Glutamatergic neuron (in vitro differentiated cells): Measurements from ENCODE around the gene LAMA2. TPM values are rescaled to one million over a fixed set of nuclear protein-coding genes. Genes with fewer than 3 reads are reported as not detected.

Experiments
- DNase-seq: peaks from one replicate; pipeline ENCODE4 v3.0.0; 2022
- H3K27ac Mint-ChIP-seq: one replicate; pipeline ENCODE4 v1.8.0; 2020; ENCODE audit warnings: mild to moderate bottlenecking, mixed read lengths, inconsistent platforms; ENCODE audit not compliant: unreplicated experiment
- H3K27me3 Mint-ChIP-seq: one replicate; pipeline ENCODE4 v1.8.0; 2020; ENCODE audit warnings: mild to moderate bottlenecking, moderate library complexity, mixed read lengths, inconsistent platforms; ENCODE audit not compliant: unreplicated experiment
- H3K36me3 Mint-ChIP-seq: one replicate; pipeline ENCODE4 v1.8.0; 2020; ENCODE audit warnings: mild to moderate bottlenecking, mixed read lengths, inconsistent platforms; ENCODE audit not compliant: unreplicated experiment
- H3K4me1 Mint-ChIP-seq: one replicate; pipeline ENCODE4 v1.8.0; 2020; ENCODE audit warnings: mild to moderate bottlenecking, low read depth, mixed read lengths, inconsistent platforms; ENCODE audit not compliant: unreplicated experiment
- H3K4me3 Mint-ChIP-seq: one replicate; pipeline ENCODE4 v1.8.0; 2020; ENCODE audit warnings: mild to moderate bottlenecking, mixed read lengths, inconsistent platforms; ENCODE audit not compliant: unreplicated experiment
- H3K9me3 Mint-ChIP-seq: one replicate; pipeline ENCODE4 v1.8.0; 2020; ENCODE audit warnings: mild to moderate bottlenecking, moderate library complexity, mixed read lengths, inconsistent platforms; ENCODE audit not compliant: unreplicated experiment
- total RNA-seq: library from RNA; stranded (reverse); fragmentation: NEBNext Ultra II Directional; extraction: Animal tissue kit (Norgen Biotek cat#: 25700); gene quantifications from one replicate; pipeline ENCODE4 v1.2.1, GENCODE V29; 2021; ENCODE audit not compliant: unreplicated experiment
- TF ChIP-seq, protein P1 (sequence below): fragments of 200-600 bp; sonication (generic); IDR thresholded peaks from one replicate; pipeline ENCODE4 v1.5.0; 2021; ENCODE audit not compliant: partially characterized antibody, unreplicated experiment

The LAMA2 gene
- total RNA-seq, 1 donor from 2014 or later, result 2.4 TPM

DNA sequence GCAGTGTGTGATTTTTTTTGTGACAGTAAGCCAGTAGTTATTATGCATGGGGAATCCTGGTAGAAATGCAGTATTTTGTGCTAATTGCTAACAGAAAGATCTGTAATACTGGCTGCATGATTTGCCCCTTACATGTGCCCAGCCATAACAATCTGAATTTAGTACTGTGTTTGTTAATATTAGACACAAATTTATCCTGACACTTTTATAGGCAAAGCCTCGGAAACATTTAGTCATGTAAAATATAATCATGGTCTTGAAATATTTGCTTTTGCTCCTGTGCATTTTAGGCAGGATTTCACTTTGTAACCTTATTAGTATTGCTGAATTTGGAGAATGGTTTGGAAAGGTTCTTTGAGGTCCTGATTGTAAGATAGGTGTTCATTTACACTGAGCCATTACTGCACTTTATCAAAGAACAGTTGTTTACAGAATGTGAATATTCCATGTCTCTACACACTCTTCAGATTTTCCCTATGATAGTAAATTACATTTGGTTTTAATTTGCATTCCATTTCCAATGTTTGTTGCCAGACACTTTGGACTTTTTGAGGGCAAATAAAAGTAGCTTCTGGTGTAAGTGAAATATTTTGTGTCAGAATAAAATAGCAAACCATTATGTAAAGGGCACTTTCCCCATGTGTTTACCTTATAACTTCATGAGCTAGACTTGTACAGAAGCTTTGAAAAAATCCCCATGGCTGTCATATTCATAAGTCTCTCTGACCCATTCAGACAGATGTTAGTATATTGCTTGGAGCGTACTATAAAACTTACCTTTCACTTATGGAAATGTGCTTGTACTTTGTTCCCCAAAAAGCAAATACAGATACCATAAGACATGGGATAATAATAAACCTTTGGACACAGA, 477.1 kb downstream of the LAMA2 start:
- peaks cover 7% of the 10 kb centered on the region for H3K4me1 Mint-ChIP-seq
- H3K4me3 Mint-ChIP-seq, result no peak overlapping the region
- no peaks in the 10 kb centered on the region for H3K27me3 Mint-ChIP-seq
- H3K27ac Mint-ChIP-seq, result no peak overlapping the region
- H3K9me3 Mint-ChIP-seq, result no peaks in the 10 kb centered on the region
- H3K36me3 Mint-ChIP-seq, result no peaks in the 10 kb centered on the region
- DNase-seq, result no peak
- TF ChIP-seq, protein P1, sequence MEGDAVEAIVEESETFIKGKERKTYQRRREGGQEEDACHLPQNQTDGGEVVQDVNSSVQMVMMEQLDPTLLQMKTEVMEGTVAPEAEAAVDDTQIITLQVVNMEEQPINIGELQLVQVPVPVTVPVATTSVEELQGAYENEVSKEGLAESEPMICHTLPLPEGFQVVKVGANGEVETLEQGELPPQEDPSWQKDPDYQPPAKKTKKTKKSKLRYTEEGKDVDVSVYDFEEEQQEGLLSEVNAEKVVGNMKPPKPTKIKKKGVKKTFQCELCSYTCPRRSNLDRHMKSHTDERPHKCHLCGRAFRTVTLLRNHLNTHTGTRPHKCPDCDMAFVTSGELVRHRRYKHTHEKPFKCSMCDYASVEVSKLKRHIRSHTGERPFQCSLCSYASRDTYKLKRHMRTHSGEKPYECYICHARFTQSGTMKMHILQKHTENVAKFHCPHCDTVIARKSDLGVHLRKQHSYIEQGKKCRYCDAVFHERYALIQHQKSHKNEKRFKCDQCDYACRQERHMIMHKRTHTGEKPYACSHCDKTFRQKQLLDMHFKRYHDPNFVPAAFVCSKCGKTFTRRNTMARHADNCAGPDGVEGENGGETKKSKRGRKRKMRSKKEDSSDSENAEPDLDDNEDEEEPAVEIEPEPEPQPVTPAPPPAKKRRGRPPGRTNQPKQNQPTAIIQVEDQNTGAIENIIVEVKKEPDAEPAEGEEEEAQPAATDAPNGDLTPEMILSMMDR, result no peak

DNA sequence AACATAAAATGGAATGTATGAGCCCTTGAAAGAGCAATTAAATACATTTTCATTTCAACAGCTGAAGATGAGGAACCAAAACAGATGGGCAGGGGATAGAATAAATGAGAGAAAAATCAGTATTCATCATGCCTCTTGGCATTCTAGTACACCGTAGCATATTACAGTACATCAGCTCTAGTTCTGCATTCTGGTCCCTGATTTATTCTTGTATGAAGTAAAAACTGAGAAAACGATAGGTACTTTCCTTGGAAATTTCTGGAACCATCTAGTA, 477.7 kb downstream of the LAMA2 start:
- TF ChIP-seq, protein P1, result no peak
- H3K9me3 Mint-ChIP-seq, result no peaks in the 10 kb centered on the region
- no peak for DNase-seq
- H3K4me3 Mint-ChIP-seq, result no peak overlapping the region
- no peak overlapping the region for H3K27ac Mint-ChIP-seq
- no peaks in the 10 kb centered on the region for H3K36me3 Mint-ChIP-seq
- peaks cover 7% of the 10 kb centered on the region for H3K4me1 Mint-ChIP-seq
- no peaks in the 10 kb centered on the region for H3K27me3 Mint-ChIP-seq

DNA sequence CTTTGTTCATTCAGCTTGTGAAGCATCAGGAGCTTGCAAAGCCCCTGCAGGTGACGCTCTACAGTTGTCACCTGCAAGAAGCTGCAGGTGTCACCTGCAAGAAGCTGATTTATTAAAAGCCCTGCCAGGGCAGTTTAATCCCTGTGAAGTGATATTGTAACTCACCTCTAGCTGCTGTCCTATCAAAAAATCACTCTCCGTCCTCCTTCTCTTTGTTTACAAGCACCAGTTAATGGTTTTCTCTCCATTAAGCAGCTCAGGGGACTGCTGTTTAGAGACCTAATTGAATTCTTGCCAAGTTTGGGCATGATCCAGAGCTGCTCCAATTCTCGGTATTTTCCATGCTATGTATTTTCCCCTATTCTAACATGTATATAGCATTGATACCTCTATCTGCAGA, 481.1 kb downstream of the LAMA2 start:
- H3K36me3 Mint-ChIP-seq, result no peaks in the 10 kb centered on the region
- TF ChIP-seq, protein P1, result no peak
- peaks cover 12% of the 10 kb centered on the region for H3K4me1 Mint-ChIP-seq
- H3K27me3 Mint-ChIP-seq, result peaks cover 3% of the 10 kb centered on the region
- DNase-seq, result no peak
- no peak overlapping the region for H3K27ac Mint-ChIP-seq
- H3K4me3 Mint-ChIP-seq, result no peak overlapping the region
- H3K9me3 Mint-ChIP-seq, result no peaks in the 10 kb centered on the region

DNA sequence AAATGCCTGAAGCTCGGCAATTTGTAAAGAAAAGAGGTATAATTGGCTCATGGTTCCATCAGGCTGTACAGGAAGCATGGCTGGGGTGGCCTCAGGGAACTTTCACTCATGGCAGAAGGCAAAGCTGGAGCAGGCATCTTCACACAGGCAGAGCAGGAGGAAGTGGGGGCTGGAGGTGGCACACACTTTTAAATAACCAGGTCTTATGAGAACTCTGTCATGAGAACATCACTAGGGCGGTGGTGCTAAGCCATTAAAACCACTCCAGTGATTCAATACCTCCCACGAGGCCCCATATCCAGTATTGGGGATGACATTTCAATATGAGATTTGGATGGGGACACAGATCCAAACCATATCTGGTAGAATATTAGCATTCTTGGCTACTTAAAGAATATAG, 481.8 kb downstream of the LAMA2 start:
- Mint-ChIP-seq H3K4me1 (peaks cover 14% of the 10 kb centered on the region), H3K36me3 (no peaks in the 10 kb centered on the region), H3K27ac (no peak overlapping the region), H3K4me3 (no peak overlapping the region), H3K9me3 (no peaks in the 10 kb centered on the region), H3K27me3 (peaks cover 4% of the 10 kb centered on the region)
- no peak for DNase-seq
- TF ChIP-seq, protein P1, result no peak

DNA sequence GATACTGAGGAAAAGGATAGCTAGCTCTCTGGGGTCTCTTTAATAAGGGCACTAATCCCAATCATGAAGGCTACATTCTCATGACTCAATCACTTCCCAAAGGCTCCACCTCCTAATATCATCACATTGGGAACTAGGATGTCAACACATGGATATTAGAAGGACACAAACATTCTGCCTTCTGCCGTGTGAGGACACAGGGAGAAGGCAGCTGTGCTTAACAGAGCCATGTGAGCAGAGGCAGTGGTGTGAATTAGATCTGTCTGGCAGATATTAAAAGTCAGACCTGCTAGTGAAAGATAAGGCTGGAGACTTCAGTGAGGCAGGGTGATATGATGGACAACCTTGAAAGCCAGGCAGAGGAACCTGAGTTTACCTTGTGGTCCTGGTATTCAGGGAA, 485.1 kb downstream of the LAMA2 start:
- Mint-ChIP-seq H3K36me3 (no peaks in the 10 kb centered on the region), H3K27ac (no peak overlapping the region), H3K27me3 (peaks cover 5% of the 10 kb centered on the region), H3K9me3 (no peaks in the 10 kb centered on the region), H3K4me1 (peaks cover 14% of the 10 kb centered on the region), H3K4me3 (no peak overlapping the region)
- TF ChIP-seq, protein P1, result no peak
- DNase-seq, result no peak
